SKM-1 (cell line): ENCODE results near the gene DMRTC2.

ENCODE experiments used
- DNase-seq: peaks from one replicate; lab custom pipeline; 2025; ENCODE audit not compliant: unreplicated experiment; lab: John Stamatoyannopoulos, UW

The DMRTC2 gene

GRCh38 chr19:41887711-41888382 lies 43.0 kb downstream of the DMRTC2 start:
- no peak for DNase-seq

GRCh38 chr19:41888926-41889325 lies 44.1 kb downstream of the DMRTC2 start:
- no peak for DNase-seq

GRCh38 chr19:41889896-41890295 lies 45.1 kb downstream of the DMRTC2 start:
- DNase-seq, result no peak

GRCh38 chr19:41890936-41891335 lies 46.1 kb downstream of the DMRTC2 start:
- DNase-seq, result no peak

- no peak for DNase-seq
Observed at GRCh38 chr19:41892173-41892902, 47.5 kb downstream of the DMRTC2 start.

GRCh38 chr19:41893899-41894298 lies 49.1 kb downstream of the DMRTC2 start:
- no peak for DNase-seq

GRCh38 chr19:41894350-41894749 lies 49.5 kb downstream of the DMRTC2 start:
- DNase-seq, result no peak

- DNase-seq, result no peak
Observed at GRCh38 chr19:41895745-41896580, 51.1 kb downstream of the DMRTC2 start.

GRCh38 chr19:41896581-41896942 lies 51.7 kb downstream of the DMRTC2 start:
- no peak for DNase-seq

- DNase-seq, result no peak
Observed at GRCh38 chr19:41897181-41897580, 52.3 kb downstream of the DMRTC2 start.

- DNase-seq, result no peak
Observed at GRCh38 chr19:41897820-41898219, 53.0 kb downstream of the DMRTC2 start.

GRCh38 chr19:41898235-41898634 lies 53.4 kb downstream of the DMRTC2 start:
- DNase-seq, result no peak
